D721Med (cell line): Measurements from ENCODE around the gene CEMIP2.

ENCODE experiments used
- DNase-seq: peaks from one replicate; pipeline ENCODE4 v3.0.0; 2011; ENCODE audit warnings: low spot score; ENCODE audit not compliant: insufficient read length
- FAIRE-seq: peaks from 2 replicates; lab custom pipeline; 2011; peaks lifted over from hg19 to GRCh38; lab: Jason Lieb, UNC
- CTCF ChIP-seq: IDR thresholded peaks from 2 replicates; pipeline ENCODE4 v1.5.1; 2012; ENCODE audit warnings: mild to moderate bottlenecking, control low read depth; ENCODE audit not compliant: insufficient read depth; ENCODE audit errors: missing control alignments

CEMIP2 gene

GRCh38 chr9:71790296-71790695 lies 22.0 kb upstream of the CEMIP2 start:
- TF ChIP-seq CTCF, result no peak
- DNase-seq (no peak), FAIRE-seq (no peak)

- DNase-seq (no peak), FAIRE-seq (no peak)
- no peak for TF ChIP-seq CTCF
Measured at GRCh38 chr9:71783120-71783523, 14.8 kb upstream of the CEMIP2 start.

- no peak for DNase-seq
- FAIRE-seq, result no peak
- no peak for TF ChIP-seq CTCF
Measured at GRCh38 chr9:71781391-71781790, 13.1 kb upstream of the CEMIP2 start.

GRCh38 chr9:71780953-71781352 lies 12.6 kb upstream of the CEMIP2 start:
- no peak for TF ChIP-seq CTCF
- FAIRE-seq (no peak), DNase-seq (no peak)

- no peak for TF ChIP-seq CTCF
- no peak for FAIRE-seq
Measured at GRCh38 chr9:71778085-71778484, 9.8 kb upstream of the CEMIP2 start.

GRCh38 chr9:71774920-71775319 lies 6.6 kb upstream of the CEMIP2 start:
- no peak for TF ChIP-seq CTCF
- no peak for DNase-seq
- FAIRE-seq, result no peak

More at GRCh38 chr9:71778085-71778484, 9.8 kb upstream of the CEMIP2 start:
- DNase-seq, result no peak

- DNase-seq (no peak), FAIRE-seq (no peak)
- no peak for TF ChIP-seq CTCF
Measured at GRCh38 chr9:71772726-71773125, 4.4 kb upstream of the CEMIP2 start.
